Sciatic nerve (tissue), 1 donor: ENCODE data around the gene GOLGA6A. TPM values are rescaled to one million over a fixed set of nuclear protein-coding genes. Genes with fewer than 3 reads are reported as not detected.

ENCODE experiments used
- total RNA-seq: library from RNA; stranded (reverse); fragmentation: NEBNext Ultra II Directional; extraction: Animal tissue kit (Norgen Biotek cat#: 25700); gene quantifications from one replicate; pipeline ENCODE4 v1.2.1, GENCODE V29; 2021
- donor health status: DM: no; HTN: no; CAD: no.

Gene GOLGA6A
- total RNA-seq, 1 donor from 2014 or later: 0.98 TPM

Other genes with a start within 250 kb of the GOLGA6A start
- gene TBC1D21, start 209.0 kb downstream of the GOLGA6A start, total RNA-seq: not detected
- gene LOXL1, start 156.1 kb downstream of the GOLGA6A start, total RNA-seq: 16.6 TPM
- 15.2 TPM for gene STOML1, start 90.3 kb downstream of the GOLGA6A start, total RNA-seq
- gene PML, start 87.8 kb downstream of the GOLGA6A start, total RNA-seq: 86.6 TPM
- 1.5 TPM for gene ISLR2, start 48.0 kb upstream of the GOLGA6A start, total RNA-seq
- gene ISLR, start 91.2 kb upstream of the GOLGA6A start, total RNA-seq: 120 TPM
- 0.76 TPM for gene STRA6, start 120.2 kb upstream of the GOLGA6A start, total RNA-seq
- gene CCDC33, start 153.8 kb upstream of the GOLGA6A start, total RNA-seq: not detected